ENCODE data around the gene PRKAG2. TPM values are rescaled to one million over a fixed set of nuclear protein-coding genes. Genes with fewer than 3 reads are reported as not detected.
A peak's percentile ranks its signal among the peaks of the same experiment; 100 is the strongest.

PRKAG2 gene
- 10 to 100 TPM; 42.4 to 48.5 (median 46.6) TPM for total RNA-seq
- long read RNA-seq, donor 1, partial matches to known transcripts = 2 of 11 reads
- long read RNA-seq, donor 1, other reads (novel, unspliced or antisense) = 4 of 11 reads
- long read RNA-seq, donor 2, transcript PRKAG2-203 (12 exons, 2,318 nt) = major isoform, 7 of 22 reads
- long read RNA-seq, donor 2, partial matches to known transcripts = 4 of 22 reads
- long read RNA-seq, donor 2, other reads (novel, unspliced or antisense) = 8 of 22 reads

DNA sequence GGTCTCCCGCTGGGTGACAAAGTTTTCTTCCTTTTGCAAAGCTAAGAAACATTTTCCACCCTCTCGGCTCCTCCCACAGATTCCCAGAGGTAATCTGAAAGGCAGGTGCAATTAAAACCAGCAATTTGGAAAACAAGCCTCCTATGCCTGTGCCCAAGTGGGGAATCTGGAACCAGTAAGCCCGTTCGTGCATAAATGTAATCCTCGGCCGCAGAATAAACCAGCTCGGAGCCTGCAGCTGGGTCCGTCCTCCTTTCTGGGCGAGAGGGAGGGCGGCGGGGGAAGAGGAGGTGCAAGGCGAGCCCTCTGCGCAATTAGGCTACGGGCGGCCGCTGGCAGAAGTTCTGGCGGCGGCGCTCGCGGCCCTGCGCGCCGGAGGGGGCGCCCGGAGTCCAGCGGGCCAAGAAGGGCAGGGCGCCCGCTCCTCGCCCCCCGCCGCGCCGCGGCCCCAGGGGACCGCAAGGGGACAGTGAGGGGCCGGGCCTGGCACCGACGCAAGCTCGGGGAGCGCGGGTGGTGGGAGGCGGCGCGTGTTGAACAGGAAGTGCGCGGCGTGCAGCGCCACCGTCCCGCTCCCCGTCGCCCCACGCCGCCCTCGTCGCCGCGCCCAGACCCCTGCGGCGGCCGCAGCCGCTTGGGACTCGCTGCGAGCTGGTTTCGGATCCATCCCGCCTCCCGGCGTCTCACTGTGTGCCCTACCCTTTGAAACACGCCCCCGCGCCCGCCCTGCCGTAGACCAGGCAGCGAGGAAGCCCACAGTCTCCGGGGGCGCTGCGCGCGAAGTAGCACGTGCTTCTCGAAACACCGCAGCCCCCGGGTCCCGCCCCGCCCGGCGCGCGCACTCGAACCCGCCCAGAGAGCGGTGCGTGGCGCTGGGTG, at the start of gene PRKAG2:
PRKAG2 (minus strand) TSS at position 217 of the 879 bp plus-strand sequence. CDS start 495 bp downstream, outside the sequence.
- intact Hi-C loops (cut with DNase I, micrococcal nuclease) = no loop called here
- Histone ChIP-seq H3K4me3 (peak within 1 kb of the TSS; percentile 85), H3K36me3 (ENCODE audit: low read depth) (no peaks in the 10 kb centered on the region), H3K9me3 (no peaks in the 10 kb centered on the region), H3K4me1 (ENCODE audit: low read depth) (peaks cover 18% of the 10 kb centered on the region)
- TF ChIP-seq, protein P1, sequence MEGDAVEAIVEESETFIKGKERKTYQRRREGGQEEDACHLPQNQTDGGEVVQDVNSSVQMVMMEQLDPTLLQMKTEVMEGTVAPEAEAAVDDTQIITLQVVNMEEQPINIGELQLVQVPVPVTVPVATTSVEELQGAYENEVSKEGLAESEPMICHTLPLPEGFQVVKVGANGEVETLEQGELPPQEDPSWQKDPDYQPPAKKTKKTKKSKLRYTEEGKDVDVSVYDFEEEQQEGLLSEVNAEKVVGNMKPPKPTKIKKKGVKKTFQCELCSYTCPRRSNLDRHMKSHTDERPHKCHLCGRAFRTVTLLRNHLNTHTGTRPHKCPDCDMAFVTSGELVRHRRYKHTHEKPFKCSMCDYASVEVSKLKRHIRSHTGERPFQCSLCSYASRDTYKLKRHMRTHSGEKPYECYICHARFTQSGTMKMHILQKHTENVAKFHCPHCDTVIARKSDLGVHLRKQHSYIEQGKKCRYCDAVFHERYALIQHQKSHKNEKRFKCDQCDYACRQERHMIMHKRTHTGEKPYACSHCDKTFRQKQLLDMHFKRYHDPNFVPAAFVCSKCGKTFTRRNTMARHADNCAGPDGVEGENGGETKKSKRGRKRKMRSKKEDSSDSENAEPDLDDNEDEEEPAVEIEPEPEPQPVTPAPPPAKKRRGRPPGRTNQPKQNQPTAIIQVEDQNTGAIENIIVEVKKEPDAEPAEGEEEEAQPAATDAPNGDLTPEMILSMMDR (IDR thresholded peaks at IDR 0.05) = no peak
- DNase-seq (peak; percentile 78 to 89 (median 82)), ATAC-seq (peak; percentile 58)

DNA sequence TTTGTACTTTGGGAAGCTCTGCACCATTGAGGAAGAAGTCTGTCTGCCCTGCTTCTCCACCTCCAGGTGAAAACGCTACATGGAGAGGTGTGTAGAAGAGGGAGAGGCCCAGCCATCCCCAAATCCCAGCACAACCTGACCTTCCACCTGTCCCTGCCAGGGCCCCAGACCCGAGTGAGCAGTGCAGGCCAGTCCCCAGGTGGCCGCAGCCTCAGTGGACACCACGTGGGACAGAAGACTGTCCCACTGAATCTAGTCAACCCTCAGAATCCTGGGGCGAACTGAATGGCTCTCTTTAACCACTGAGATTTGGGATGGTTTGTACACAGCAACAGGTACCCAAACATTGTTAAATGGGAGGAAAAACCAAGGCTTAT, 49.4 kb upstream of the PRKAG2 start:
- no peak for DNase-seq
- intact Hi-C loops (cut with DNase I, micrococcal nuclease) = no loop called here
- TF ChIP-seq, protein P1 (IDR thresholded peaks at IDR 0.05) = no peak
- H3K36me3 ChIP-seq (ENCODE audit: low read depth) = no peaks in the 10 kb centered on the region
- ATAC-seq = no peak
- H3K4me1 ChIP-seq (ENCODE audit: low read depth) = peaks cover 23% of the 10 kb centered on the region
- H3K4me3 ChIP-seq = no peak overlapping the region
- no peaks in the 10 kb centered on the region for H3K9me3 ChIP-seq

DNA sequence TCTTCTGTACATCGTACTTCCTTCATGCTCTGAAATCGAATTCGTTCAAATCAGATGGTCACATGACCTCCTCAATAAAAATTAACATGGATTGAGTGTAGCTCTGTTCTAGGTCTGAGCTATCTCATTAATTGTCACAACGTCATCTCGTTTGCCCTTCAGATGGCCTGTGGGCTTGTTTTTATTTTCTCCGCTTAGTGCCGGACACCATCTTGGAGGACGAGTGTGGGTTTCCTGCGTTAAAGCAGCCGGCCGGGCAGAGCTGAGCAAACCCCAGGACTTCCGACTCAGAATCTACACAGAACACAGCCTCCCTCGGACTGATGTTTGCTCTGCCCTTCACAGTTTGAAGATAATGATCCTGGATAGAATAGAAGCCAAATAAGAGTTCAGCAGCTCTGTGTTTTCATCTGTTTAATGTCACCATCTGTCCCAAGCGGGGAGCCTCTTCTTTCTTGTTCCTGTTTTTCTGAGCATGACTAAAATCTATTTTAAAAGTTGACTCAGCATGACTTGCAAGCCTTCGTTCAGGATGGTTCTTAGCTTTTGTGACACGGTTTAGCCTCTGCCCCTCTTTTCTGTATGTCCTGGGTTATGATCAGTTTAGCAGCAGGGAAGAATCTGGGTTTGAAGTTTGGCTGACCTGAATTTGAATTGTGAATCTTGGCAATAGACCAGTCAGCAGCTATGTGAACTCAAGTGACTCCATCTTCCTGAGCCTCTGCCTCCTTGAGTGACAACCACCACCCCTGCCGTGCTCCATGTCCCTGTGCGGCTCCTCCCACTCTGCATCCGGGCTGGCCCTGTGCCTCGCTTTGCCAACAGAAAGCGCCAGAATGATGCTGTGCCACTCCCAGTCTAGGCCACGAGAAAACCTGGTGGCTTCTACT, 48.8 kb upstream of the PRKAG2 start:
- Histone ChIP-seq H3K4me3 (no peak overlapping the region), H3K36me3 (ENCODE audit: low read depth) (no peaks in the 10 kb centered on the region), H3K9me3 (no peaks in the 10 kb centered on the region), H3K4me1 (ENCODE audit: low read depth) (peaks cover 23% of the 10 kb centered on the region)
- ATAC-seq = peak; percentile 83
- intact Hi-C loops (cut with DNase I, micrococcal nuclease) = no loop called here
- TF ChIP-seq, protein P1 (IDR thresholded peaks at IDR 0.05) = no peak
- peak; percentile 89 to 91 (median 89) for DNase-seq

DNA sequence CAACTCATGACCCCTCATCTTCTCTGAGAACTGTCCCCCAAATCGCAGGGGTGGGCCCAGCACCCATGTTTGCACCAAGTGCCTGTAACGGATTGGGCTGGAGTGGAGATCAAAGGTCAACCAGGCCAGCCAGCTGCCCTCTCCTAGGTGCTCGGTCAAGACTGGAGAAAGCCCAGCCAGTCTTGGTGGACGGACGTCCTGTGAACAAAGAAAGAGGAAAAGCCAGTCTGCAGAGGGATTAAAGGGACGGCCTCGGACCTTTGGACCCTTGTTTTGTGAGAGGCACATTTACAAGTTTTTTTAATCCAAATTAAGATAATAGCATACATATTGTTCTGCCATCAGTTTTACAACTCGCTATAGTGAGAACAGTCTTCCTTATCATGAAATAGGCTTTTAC, 47.6 kb upstream of the PRKAG2 start:
- TF ChIP-seq, protein P1 (IDR thresholded peaks at IDR 0.05) = no peak
- intact Hi-C loops (cut with DNase I, micrococcal nuclease) = no loop called here
- Histone ChIP-seq H3K4me1 (ENCODE audit: low read depth) (peaks cover 26% of the 10 kb centered on the region), H3K9me3 (no peaks in the 10 kb centered on the region), H3K36me3 (ENCODE audit: low read depth) (no peaks in the 10 kb centered on the region), H3K4me3 (no peak overlapping the region)
- DNase-seq (peak; percentile 62 to 80 (median 68)), ATAC-seq (peak; percentile 76)

DNA sequence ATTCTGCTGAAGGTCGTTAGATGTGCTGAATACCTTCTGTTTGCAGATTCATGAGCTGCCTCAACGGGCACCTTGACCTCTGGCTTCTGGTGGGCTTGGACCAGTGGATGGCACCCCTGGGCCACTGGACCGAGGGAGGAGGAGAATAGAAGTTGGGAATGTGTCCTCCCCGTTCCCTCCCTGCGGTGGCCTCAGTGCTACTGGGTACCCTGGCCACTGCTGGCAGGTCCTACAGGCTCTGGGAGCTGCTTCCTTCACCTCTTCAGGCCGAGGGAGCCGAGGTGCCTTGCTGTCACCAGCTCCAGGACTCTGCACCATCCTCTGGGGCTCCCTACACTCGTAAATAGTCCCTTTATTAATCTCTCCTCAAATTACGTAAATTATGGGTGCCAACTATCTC, 47.1 kb upstream of the PRKAG2 start:
- no peak overlapping the region for H3K4me3 ChIP-seq
- H3K4me1 ChIP-seq (ENCODE audit: low read depth) = peaks cover 31% of the 10 kb centered on the region
- peak in 1 of 3 donors; percentile 43 for DNase-seq
- H3K36me3 ChIP-seq (ENCODE audit: low read depth) = no peaks in the 10 kb centered on the region
- intact Hi-C loops (cut with DNase I, micrococcal nuclease) = no loop called here
- TF ChIP-seq, protein P1 (IDR thresholded peaks at IDR 0.05) = no peak
- no peaks in the 10 kb centered on the region for H3K9me3 ChIP-seq
- ATAC-seq = no peak

All from mucosa of descending colon (tissue), 3 donors.